Measurements from ENCODE around the gene FBXW9. TPM values are rescaled to one million over a fixed set of nuclear protein-coding genes. Genes with fewer than 3 reads are reported as not detected.
"Not testable (repeated sequence)": the region's sequence is repeated elsewhere in the genome, so short reads cannot be mapped to it uniquely, and the experiment has no call there.

Gene FBXW9
- polyA plus RNA-seq, 3 donors: 4.4 to 7.2 (median 5.1) TPM

DNA sequence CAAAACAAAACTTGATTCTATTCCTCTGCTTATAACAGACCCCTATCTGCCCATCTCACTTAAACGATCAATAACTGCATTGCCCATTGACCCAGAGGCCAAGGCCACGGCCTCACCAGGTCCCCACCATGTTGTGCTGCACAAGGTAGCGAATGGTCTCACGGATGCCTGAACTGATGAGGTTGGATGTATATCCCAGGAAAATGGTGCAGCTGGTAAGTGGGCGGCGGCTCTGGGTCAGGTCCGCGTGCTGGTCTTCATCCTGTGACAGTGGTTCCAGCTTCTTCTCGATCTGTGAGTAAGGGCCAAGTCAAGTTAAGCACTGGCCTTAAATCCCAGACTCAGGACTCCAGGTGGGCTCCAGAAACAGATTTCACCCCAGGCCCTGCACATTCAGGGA, 16.4 kb downstream of the FBXW9 start:
- Mint-ChIP-seq H3K9me3 (no peaks in the 10 kb centered on the region), H3K27me3 (ENCODE audit: low read depth in 3 of 3) (peaks cover 0 to 6% (median 0%) of the 10 kb centered on the region in 3 donors), H3K4me3 (no peak overlapping the region), H3K4me1 (peaks cover 19% of the 10 kb centered on the region), H3K36me3 (peaks cover 42 to 51% of the 10 kb centered on the region in 2 donors), H3K27ac (peak overlapping the region in 2 of 7 donors; percentile 50 to 66)
- H2AFZ ChIP-seq (ENCODE audit: insufficient read depth, low read depth, low read length, poor library complexity, severe bottlenecking): no peak overlapping the region
- H3K27ac ChIP-seq (ENCODE audit: low read depth in 1 of 2, low read length in 2 of 2): peak overlapping the region in 1 of 2 donors; percentile 11
- DNase-seq: no peak
- TF ChIP-seq, protein P1, sequence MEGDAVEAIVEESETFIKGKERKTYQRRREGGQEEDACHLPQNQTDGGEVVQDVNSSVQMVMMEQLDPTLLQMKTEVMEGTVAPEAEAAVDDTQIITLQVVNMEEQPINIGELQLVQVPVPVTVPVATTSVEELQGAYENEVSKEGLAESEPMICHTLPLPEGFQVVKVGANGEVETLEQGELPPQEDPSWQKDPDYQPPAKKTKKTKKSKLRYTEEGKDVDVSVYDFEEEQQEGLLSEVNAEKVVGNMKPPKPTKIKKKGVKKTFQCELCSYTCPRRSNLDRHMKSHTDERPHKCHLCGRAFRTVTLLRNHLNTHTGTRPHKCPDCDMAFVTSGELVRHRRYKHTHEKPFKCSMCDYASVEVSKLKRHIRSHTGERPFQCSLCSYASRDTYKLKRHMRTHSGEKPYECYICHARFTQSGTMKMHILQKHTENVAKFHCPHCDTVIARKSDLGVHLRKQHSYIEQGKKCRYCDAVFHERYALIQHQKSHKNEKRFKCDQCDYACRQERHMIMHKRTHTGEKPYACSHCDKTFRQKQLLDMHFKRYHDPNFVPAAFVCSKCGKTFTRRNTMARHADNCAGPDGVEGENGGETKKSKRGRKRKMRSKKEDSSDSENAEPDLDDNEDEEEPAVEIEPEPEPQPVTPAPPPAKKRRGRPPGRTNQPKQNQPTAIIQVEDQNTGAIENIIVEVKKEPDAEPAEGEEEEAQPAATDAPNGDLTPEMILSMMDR (IDR thresholded peaks at IDR 0.05): no peak
- peaks cover 16% of the 10 kb centered on the region for H3K79me2 ChIP-seq (ENCODE audit: insufficient read depth, low read length)
- H3K9ac ChIP-seq (ENCODE audit: insufficient read depth, low read length, poor library complexity, severe bottlenecking): no peak overlapping the region
- peaks cover 42% of the 10 kb centered on the region for H4K20me1 ChIP-seq (ENCODE audit: insufficient read depth, low read length)
- H3K4me1 ChIP-seq (ENCODE audit: control insufficient read depth in 1 of 2, insufficient read depth in 2 of 2, low read length in 2 of 2): peaks cover 16 to 28% of the 10 kb centered on the region in 2 donors
- H3K36me3 ChIP-seq (replicated peaks in 1 of 2; ENCODE audit: control insufficient read depth in 1 of 2, insufficient read depth in 2 of 2, low read length in 2 of 2): peaks cover 41 to 51% of the 10 kb centered on the region in 2 donors
- no peak overlapping the region for H3K4me3 ChIP-seq (replicated peaks in 1 of 3; ENCODE audit: low read depth in 2 of 3, low read length in 3 of 3)
- intact Hi-C loops (cut with micrococcal nuclease): loop anchor here in 1 of 2 donors (2.0 to 5.0 kb wide), 2 partner anchors 15 to 57 kb away; partner anchors contain the start of gene GET3
- H3K9me3 ChIP-seq (replicated peaks in 1 of 2; ENCODE audit: control insufficient read depth in 1 of 2, insufficient read depth in 1 of 2, low read length in 2 of 2): no peaks in the 10 kb centered on the region
- H3K4me2 ChIP-seq (replicated peaks; ENCODE audit: extremely low read depth, low read length, poor library complexity, severe bottlenecking): no peak overlapping the region
- WGBS (ENCODE audit: insufficient coverage): 99% methylated on average over 9 of the region's 9 CpGs
- no peaks in the 10 kb centered on the region for H3K27me3 ChIP-seq (ENCODE audit: control insufficient read depth in 2 of 2, insufficient read depth in 2 of 2, low read length in 2 of 2)

DNA sequence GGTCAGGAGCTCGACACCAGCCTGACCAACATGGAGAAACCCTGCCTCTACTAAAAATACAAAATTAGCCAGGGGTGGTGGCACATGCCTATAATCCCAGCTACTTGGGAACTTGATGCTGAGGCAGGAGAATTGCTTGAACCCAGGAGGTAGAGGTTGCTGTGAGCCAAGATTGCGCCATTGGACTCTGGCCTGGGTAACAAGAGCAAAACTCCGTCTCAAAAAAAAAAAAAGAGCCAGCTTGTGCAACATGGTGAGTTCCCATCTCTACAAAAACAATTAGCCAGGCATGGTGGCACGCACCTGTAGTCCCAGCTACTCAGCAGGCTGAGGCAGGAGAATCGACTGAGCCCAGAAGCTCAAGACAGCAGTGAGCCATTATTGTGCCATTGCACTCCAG, 18.4 kb downstream of the FBXW9 start:
- H2AFZ ChIP-seq (ENCODE audit: insufficient read depth, low read depth, low read length, poor library complexity, severe bottlenecking); H3K4me3 ChIP-seq (replicated peaks in 1 of 3; ENCODE audit: low read depth in 2 of 3, low read length in 3 of 3); H3K4me2 ChIP-seq (replicated peaks; ENCODE audit: extremely low read depth, low read length, poor library complexity, severe bottlenecking); H3K27ac ChIP-seq (ENCODE audit: low read depth in 1 of 2, low read length in 2 of 2); H3K27ac Mint-ChIP-seq; intact Hi-C loops (cut with micrococcal nuclease); H3K9me3 ChIP-seq (replicated peaks in 1 of 2; ENCODE audit: control insufficient read depth in 1 of 2, insufficient read depth in 1 of 2, low read length in 2 of 2); H3K27me3 Mint-ChIP-seq (ENCODE audit: low read depth in 3 of 3); H3K9me3 Mint-ChIP-seq; H3K27me3 ChIP-seq (ENCODE audit: control insufficient read depth in 2 of 2, insufficient read depth in 2 of 2, low read length in 2 of 2); H3K4me3 Mint-ChIP-seq; DNase-seq; H3K9ac ChIP-seq (ENCODE audit: insufficient read depth, low read length, poor library complexity, severe bottlenecking): not testable (repeated sequence)
- no CpG with 5 or more reads among the region's 5 CpGs for WGBS (ENCODE audit: insufficient coverage)
- peaks cover 23% of the 10 kb centered on the region for H3K4me1 Mint-ChIP-seq
- H3K4me1 ChIP-seq (ENCODE audit: control insufficient read depth in 1 of 2, insufficient read depth in 2 of 2, low read length in 2 of 2): peaks cover 16 to 28% of the 10 kb centered on the region in 2 donors
- peaks cover 56 to 71% of the 10 kb centered on the region in 2 donors for H3K36me3 Mint-ChIP-seq
- H4K20me1 ChIP-seq (ENCODE audit: insufficient read depth, low read length): peaks cover 58% of the 10 kb centered on the region
- peaks cover 56 to 69% of the 10 kb centered on the region in 2 donors for H3K36me3 ChIP-seq (replicated peaks in 1 of 2; ENCODE audit: control insufficient read depth in 1 of 2, insufficient read depth in 2 of 2, low read length in 2 of 2)
- H3K79me2 ChIP-seq (ENCODE audit: insufficient read depth, low read length): peaks cover 22% of the 10 kb centered on the region

All from CD14-positive monocyte (primary cell).